OCI-LY7 (cell line): ENCODE measurements around the gene IPO9. TPM values are rescaled to one million over a fixed set of nuclear protein-coding genes. Genes with fewer than 3 reads are reported as not detected.

Experiments
- BruUV-seq: library from RNA; stranded (reverse); fragments of 400-500 nt; replicated peaks from 2 replicates; lab custom pipeline; 2021; lab: Mats Ljungman, UMichigan
- CTCF ChIA-PET: fragments of 300-600 bp; sonication (Branson Sonifier 250); formaldehyde crosslinking; loops from one replicate; lab custom pipeline; 2022; ENCODE audit warnings: antibody characterized with exemption; ENCODE audit not compliant: unreplicated experiment; lab: Charles Lee
- POLR2A ChIA-PET: fragments of 300-600 bp; sonication (Branson Sonifier 250); formaldehyde crosslinking; loops from one replicate; lab custom pipeline; 2022; ENCODE audit warnings: antibody characterized with exemption; lab: Charles Lee
- DNase-seq: peaks from one replicate; pipeline ENCODE4 v3.0.0-alpha.2; 2015; ENCODE audit warnings: low spot score
- H2AFZ ChIP-seq: fragments of 200-600 bp; sonication (generic), shearing (Covaris generic); 2 replicates; pipeline ENCODE4 v1.6.1; 2014; ENCODE audit warnings: mild to moderate bottlenecking, antibody characterized with exemption, low read length, moderate library complexity
- H3K27ac ChIP-seq: fragments of 200-600 bp; sonication (generic); 2 replicates; pipeline ENCODE4 v1.5.1; 2014; ENCODE audit warnings: mixed run types, low read depth, mild to moderate bottlenecking, moderate library complexity, low read length, inconsistent platforms; ENCODE audit not compliant: poor library complexity, severe bottlenecking
- H3K36me3 ChIP-seq: fragments of 200-600 bp; sonication (generic); 2 replicates; pipeline ENCODE4 v1.6.1; 2014; ENCODE audit warnings: mild to moderate bottlenecking, antibody characterized with exemption, low read length, moderate library complexity, mixed read lengths; ENCODE audit not compliant: insufficient read depth
- H3K4me1 ChIP-seq: fragments of 200-600 bp; sonication (generic); 2 replicates; pipeline ENCODE4 v1.5.1; 2014; ENCODE audit warnings: mild to moderate bottlenecking, low read length; ENCODE audit not compliant: insufficient read depth, poor library complexity, severe bottlenecking
- H3K4me2 ChIP-seq: fragments of 200-600 bp; sonication (generic); 2 replicates; pipeline ENCODE4 v1.6.1; 2014; ENCODE audit warnings: mild to moderate bottlenecking, low read length
- H3K4me3 ChIP-seq: fragments of 200-600 bp; sonication (generic); 2 replicates; pipeline ENCODE4 v1.5.1; 2014; ENCODE audit warnings: mild to moderate bottlenecking, low read depth, low read length; ENCODE audit not compliant: poor library complexity, severe bottlenecking
- H3K79me2 ChIP-seq: fragments of 200-600 bp; sonication (generic); 2 replicates; pipeline ENCODE4 v1.6.1; 2016; ENCODE audit warnings: low read depth, mild to moderate bottlenecking, low read length, moderate library complexity, mixed read lengths; ENCODE audit not compliant: insufficient read depth
- H3K9me2 ChIP-seq: fragments of 200-600 bp; sonication (generic); 2 replicates; pipeline ENCODE4 v1.6.1; 2016; ENCODE audit warnings: mild to moderate bottlenecking, low read length, mixed read lengths; ENCODE audit not compliant: insufficient read depth
- H3K9me3 ChIP-seq: fragments of 200-600 bp; sonication (generic); 2 replicates; pipeline ENCODE4 v1.6.1; 2014; ENCODE audit warnings: mild to moderate bottlenecking, mixed run types, low read length, mixed read lengths
- H4K20me1 ChIP-seq: fragments of 200-600 bp; sonication (generic); 2 replicates; pipeline ENCODE4 v1.6.1; 2014; ENCODE audit warnings: mild to moderate bottlenecking, antibody characterized with exemption, low read length, moderate library complexity, mixed read lengths; ENCODE audit not compliant: insufficient read depth
- EZH2phosphoT487 ChIP-seq: fragments of 200-600 bp; sonication (generic); IDR thresholded peaks from 2 replicates; pipeline ENCODE4 v1.6.1; 2018; ENCODE audit warnings: low read depth, borderline replicate concordance, mild to moderate bottlenecking, mixed run types, antibody characterized with exemption, low read length, moderate library complexity, mixed read lengths
- intact Hi-C: fragments of 100-400 bp; cut with micrococcal nuclease; formaldehyde crosslinking; loops from one replicate; pipeline ENCODE4 v1.10.0; 2022; ENCODE audit not compliant: unreplicated experiment
- total RNA-seq, 2 experiments: library from RNA; depleted of rRNA in 1 of 2; stranded (reverse); fragments of >200 nt in 1 of 2; shearing (Covaris generic) in 1 of 2; gene quantifications; 2 replicates each; pipeline ENCODE4 v1.2.3, GENCODE V29; 2014 to 2022
- TF ChIP-seq, protein P1 (sequence below): fragments of 200-600 bp; sonication (generic); conservative IDR thresholded peaks from 2 replicates; pipeline ENCODE4 v1.5.1; 2014; ENCODE audit warnings: mild to moderate bottlenecking, antibody characterized with exemption, low read length, moderate library complexity, mixed read lengths

The IPO9 gene
- total RNA-seq, 2 experiments from 2014 or later = 47.2 to 67.9 TPM

DNA sequence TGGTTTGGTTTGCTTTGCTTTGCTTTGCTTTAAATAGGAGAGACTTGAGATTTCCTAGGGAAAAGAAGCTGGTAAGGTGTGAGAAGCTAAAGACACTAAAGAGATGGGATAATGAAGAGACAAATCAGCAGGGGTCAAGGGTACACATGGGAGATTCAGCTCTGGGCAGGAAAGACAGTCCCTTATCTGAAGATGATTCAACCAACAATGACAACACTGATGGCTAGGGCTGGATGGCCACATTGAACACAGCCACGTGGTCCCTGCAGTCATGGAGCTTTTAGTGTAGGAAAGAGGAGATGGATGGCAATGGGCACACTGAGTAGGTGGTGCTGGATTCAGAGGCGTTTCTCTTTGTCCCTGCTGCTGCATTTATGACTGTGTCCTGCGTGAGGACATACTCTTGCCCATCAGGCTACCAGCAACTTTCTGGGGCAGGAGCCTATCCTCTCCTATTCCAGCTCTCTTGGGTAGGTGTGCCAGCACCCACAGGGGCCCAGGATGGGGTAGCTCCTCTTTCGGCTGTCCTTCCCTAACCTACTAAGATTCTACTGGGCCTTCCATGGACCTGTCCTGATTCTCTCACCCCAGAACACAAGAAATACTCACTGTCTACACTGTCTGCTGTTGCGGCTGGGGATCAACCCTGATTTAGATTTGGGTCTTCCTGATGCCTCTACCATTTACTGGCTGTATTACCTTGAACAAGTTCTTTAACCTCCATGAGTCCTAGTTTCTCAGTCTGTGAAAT is 58.3 kb downstream of the IPO9 start:
- Histone ChIP-seq H3K79me2 (no peaks in the 10 kb centered on the region), H3K4me2 (no peak overlapping the region), H3K9me3 (no peaks in the 10 kb centered on the region), H3K4me3 (no peak overlapping the region), H3K4me1 (no peaks in the 10 kb centered on the region), H2AFZ (no peak overlapping the region), H4K20me1 (no peaks in the 10 kb centered on the region), H3K36me3 (no peaks in the 10 kb centered on the region), H3K9me2 (no peaks in the 10 kb centered on the region), H3K27ac (no peak overlapping the region)
- intact Hi-C loops = no loop called here
- ChIA-PET CTCF (no interaction called here), POLR2A (interaction anchor here (0.9 to 1.3 kb wide), 3 partner anchors 8 to 75 kb away, joined by 3 to 4 read pairs (median 3); no protein-coding TSS in a partner anchor)
- BruUV-seq = no TSS peak
- TF ChIP-seq, protein P1, sequence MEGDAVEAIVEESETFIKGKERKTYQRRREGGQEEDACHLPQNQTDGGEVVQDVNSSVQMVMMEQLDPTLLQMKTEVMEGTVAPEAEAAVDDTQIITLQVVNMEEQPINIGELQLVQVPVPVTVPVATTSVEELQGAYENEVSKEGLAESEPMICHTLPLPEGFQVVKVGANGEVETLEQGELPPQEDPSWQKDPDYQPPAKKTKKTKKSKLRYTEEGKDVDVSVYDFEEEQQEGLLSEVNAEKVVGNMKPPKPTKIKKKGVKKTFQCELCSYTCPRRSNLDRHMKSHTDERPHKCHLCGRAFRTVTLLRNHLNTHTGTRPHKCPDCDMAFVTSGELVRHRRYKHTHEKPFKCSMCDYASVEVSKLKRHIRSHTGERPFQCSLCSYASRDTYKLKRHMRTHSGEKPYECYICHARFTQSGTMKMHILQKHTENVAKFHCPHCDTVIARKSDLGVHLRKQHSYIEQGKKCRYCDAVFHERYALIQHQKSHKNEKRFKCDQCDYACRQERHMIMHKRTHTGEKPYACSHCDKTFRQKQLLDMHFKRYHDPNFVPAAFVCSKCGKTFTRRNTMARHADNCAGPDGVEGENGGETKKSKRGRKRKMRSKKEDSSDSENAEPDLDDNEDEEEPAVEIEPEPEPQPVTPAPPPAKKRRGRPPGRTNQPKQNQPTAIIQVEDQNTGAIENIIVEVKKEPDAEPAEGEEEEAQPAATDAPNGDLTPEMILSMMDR = no peak
- TF ChIP-seq EZH2phosphoT487 = no peak
- no peak for DNase-seq

DNA sequence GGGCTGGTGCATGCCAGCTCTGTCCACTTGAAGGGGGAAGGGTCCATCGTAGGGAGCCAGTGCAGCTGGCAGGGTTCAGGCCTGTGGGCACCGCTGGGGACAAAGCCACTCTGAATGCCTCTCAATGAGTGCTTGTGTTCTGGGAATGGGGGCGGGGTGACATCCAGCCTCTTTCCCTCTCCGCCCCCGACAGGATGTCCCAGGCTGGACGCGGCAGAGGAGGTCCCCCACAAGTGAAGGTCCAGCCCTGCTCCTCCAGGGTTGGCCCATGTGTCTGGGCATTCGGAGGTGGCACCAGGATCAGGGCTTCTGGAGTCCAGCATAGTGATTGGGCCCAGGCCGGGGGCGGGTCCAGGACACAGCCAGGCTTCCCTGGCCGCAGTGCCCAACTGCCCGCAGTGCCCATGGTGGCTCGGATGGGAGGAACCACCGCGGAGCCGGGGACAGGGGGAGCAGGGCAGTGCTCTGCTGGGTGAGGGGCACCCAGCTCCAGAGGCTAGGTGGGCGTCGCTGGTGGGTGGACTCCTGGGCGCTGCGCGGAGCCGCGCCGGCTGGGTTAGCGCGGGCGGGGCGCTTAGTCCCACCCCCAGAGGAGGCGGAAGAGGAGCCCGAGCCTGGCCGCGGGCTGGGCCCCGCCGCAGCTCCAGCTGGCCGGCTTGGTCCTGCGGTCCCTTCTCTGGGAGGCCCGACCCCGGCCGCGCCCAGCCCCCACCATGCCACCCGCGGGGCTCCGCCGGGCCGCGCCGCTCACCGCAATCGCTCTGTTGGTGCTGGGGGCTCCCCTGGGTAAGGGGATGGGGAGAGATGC is 59.5 kb downstream of the IPO9 start, which contains the start of gene SHISA4:
TSS of gene SHISA4 (plus strand) at position 617 of the 808 bp plus-strand sequence. CDS start at position 714, 97 bp downstream.
- no peak within 1 kb of the TSS for H2AFZ ChIP-seq
- no peak for TF ChIP-seq EZH2phosphoT487
- TF ChIP-seq, protein P1 = no peak
- H4K20me1 ChIP-seq = no peaks in the 10 kb centered on the region
- H3K4me2 ChIP-seq = no peak within 1 kb of the TSS
- no peak within 1 kb of the TSS for H3K27ac ChIP-seq
- no peak within 1 kb of the TSS for H3K4me3 ChIP-seq
- H3K9me3 ChIP-seq = no peaks in the 10 kb centered on the region
- H3K36me3 ChIP-seq = no peaks in the 10 kb centered on the region
- no peak for DNase-seq
- ChIA-PET CTCF (no interaction called here), POLR2A (no interaction called here)
- no peaks in the 10 kb centered on the region for H3K4me1 ChIP-seq
- H3K9me2 ChIP-seq = no peaks in the 10 kb centered on the region
- no peaks in the 10 kb centered on the region for H3K79me2 ChIP-seq
- intact Hi-C loops = no loop called here
- no TSS peak for BruUV-seq
